DMS53 treated with DMSO at 0.1 percent for 48 hours (cell line): Measurements from ENCODE around the gene BEX3.

Experiments
- DNase-seq: peaks from one replicate; lab custom pipeline; 2025; ENCODE audit not compliant: unreplicated experiment; lab: John Stamatoyannopoulos, UW

The BEX3 gene

GRCh38 chrX:103417933-103418332, 41.6 kb downstream of the BEX3 start:
- DNase-seq = no peak

GRCh38 chrX:103418811-103419340, 42.5 kb downstream of the BEX3 start:
- no peak for DNase-seq

GRCh38 chrX:103423955-103424638, 47.8 kb downstream of the BEX3 start:
- DNase-seq = no peak
